NT2/D1 (cell line): ENCODE data around the gene FAXDC2.

ENCODE experiments used
- DNase-seq: peaks from one replicate; pipeline ENCODE4 v3.0.0-alpha.2; 2011; ENCODE audit warnings: low read depth, low spot score
- H3K27me3 ChIP-seq: 2 replicates; pipeline ENCODE4 v1.6.0; 2011; ENCODE audit warnings: mild to moderate bottlenecking; ENCODE audit not compliant: insufficient read length, insufficient read depth
- H3K36me3 ChIP-seq: 2 replicates; pipeline ENCODE4 v1.6.1; 2011; ENCODE audit warnings: mild to moderate bottlenecking, low read length, mixed read lengths; ENCODE audit not compliant: insufficient read depth, insufficient read length
- H3K4me1 ChIP-seq: 2 replicates; pipeline ENCODE4 v1.5.1; 2011; ENCODE audit not compliant: insufficient read depth, insufficient read length
- H3K4me3 ChIP-seq: 2 replicates; pipeline ENCODE4 v1.5.1; 2011; ENCODE audit warnings: low read depth; ENCODE audit not compliant: insufficient read length
- H3K9ac ChIP-seq: 2 replicates; pipeline ENCODE4 v1.6.0; 2011; ENCODE audit warnings: low read depth; ENCODE audit not compliant: insufficient read length
- H3K9me3 ChIP-seq: 2 replicates; pipeline ENCODE4 v1.5.1; 2011; ENCODE audit warnings: mild to moderate bottlenecking, low read length; ENCODE audit not compliant: insufficient read depth
- SUZ12 ChIP-seq: IDR thresholded peaks from 2 replicates; pipeline ENCODE4 v1.6.1; 2011; ENCODE audit not compliant: insufficient read length, insufficient read depth; ENCODE audit errors: extremely low read depth
- YY1 ChIP-seq: IDR thresholded peaks from 2 replicates; pipeline ENCODE4 v1.6.1; 2011; ENCODE audit not compliant: insufficient read length, insufficient read depth
- ZNF274 ChIP-seq: IDR thresholded peaks from 2 replicates; pipeline ENCODE4 v1.6.1; 2011; ENCODE audit warnings: mild to moderate bottlenecking, low read depth, low read length

FAXDC2 gene

GRCh38 chr5:154892369-154892771 lies 42.0 kb upstream of the FAXDC2 start:
- no peaks in the 10 kb centered on the region for H3K27me3 ChIP-seq
- H3K9ac ChIP-seq = no peak overlapping the region
- peaks cover 13% of the 10 kb centered on the region for H3K9me3 ChIP-seq
- H3K4me3 ChIP-seq = no peak overlapping the region
- H3K4me1 ChIP-seq = no peaks in the 10 kb centered on the region
- H3K36me3 ChIP-seq = peaks cover 72% of the 10 kb centered on the region
- DNase-seq = no peak
- TF ChIP-seq ZNF274 (no peak), SUZ12 (no peak), YY1 (no peak)

- no peak for DNase-seq
- Histone ChIP-seq H3K9ac (no peak overlapping the region), H3K27me3 (no peaks in the 10 kb centered on the region), H3K9me3 (peaks cover 42% of the 10 kb centered on the region), H3K4me3 (no peak overlapping the region), H3K4me1 (no peaks in the 10 kb centered on the region), H3K36me3 (peaks cover 48% of the 10 kb centered on the region)
- no peak for TF ChIP-seq ZNF274
- TF ChIP-seq SUZ12 = no peak
- TF ChIP-seq YY1 = no peak
These were observed 35.0 kb upstream of the FAXDC2 start for GRCh38 chr5:154885439-154885838.

DNA sequence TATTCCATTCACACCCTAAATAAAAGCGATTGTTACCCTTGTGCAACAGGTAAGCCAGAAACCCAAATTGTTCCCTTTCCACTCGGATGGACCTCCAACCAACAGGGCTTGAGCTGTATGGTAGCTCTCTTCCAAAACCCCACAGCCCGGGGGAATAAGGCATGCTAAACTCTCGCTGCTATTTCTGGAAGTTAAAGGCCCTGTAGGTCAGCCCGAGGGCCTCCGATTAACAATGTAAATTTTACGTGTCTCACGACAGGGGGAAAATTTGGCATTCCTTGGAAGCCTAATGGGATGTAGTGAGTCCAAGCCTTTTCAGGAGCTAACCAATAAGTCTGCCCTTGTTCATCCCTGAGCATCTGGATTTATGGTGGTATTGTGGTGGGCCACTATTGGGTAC lies 34.0 kb upstream of the FAXDC2 start:
- H3K9ac ChIP-seq = no peak overlapping the region
- H3K36me3 ChIP-seq = peaks cover 40% of the 10 kb centered on the region
- TF ChIP-seq ZNF274 (no peak), SUZ12 (no peak), YY1 (no peak)
- H3K27me3 ChIP-seq = no peaks in the 10 kb centered on the region
- no peak for DNase-seq
- no peak overlapping the region for H3K4me3 ChIP-seq
- H3K9me3 ChIP-seq = peaks cover 45% of the 10 kb centered on the region
- H3K4me1 ChIP-seq = no peaks in the 10 kb centered on the region

DNA sequence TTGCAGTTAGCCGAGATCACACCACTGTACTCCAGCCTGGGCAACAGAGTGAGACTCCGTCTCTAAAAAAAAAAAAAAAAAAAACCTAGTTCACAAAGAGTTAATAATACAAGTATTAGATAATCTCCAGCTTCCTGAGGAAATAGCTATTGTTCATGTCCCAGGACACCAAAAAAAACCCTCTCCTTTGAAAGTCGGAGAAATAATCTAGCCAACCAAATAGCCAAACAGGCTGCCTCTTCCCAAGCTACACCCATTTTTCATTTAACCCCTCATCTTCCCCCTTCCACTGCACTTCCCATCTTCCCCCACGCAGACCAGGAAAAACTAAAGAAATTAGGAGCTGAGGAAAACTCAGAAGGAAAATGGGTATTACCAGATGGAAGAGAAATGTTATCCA lies 31.6 kb upstream of the FAXDC2 start:
- Histone ChIP-seq H3K36me3 (peaks cover 21% of the 10 kb centered on the region), H3K9me3 (peaks cover 49% of the 10 kb centered on the region), H3K9ac (no peak overlapping the region), H3K4me1 (no peaks in the 10 kb centered on the region), H3K27me3 (no peaks in the 10 kb centered on the region), H3K4me3 (no peak overlapping the region)
- no peak for DNase-seq
- TF ChIP-seq YY1 (no peak), SUZ12 (no peak), ZNF274 (no peak)

- Histone ChIP-seq H3K27me3 (no peaks in the 10 kb centered on the region), H3K9me3 (peaks cover 23% of the 10 kb centered on the region; the same call in 1 of the 2 replicates), H3K4me3 (no peak overlapping the region), H3K36me3 (peaks cover 23% of the 10 kb centered on the region), H3K9ac (no peak overlapping the region), H3K4me1 (no peaks in the 10 kb centered on the region)
- DNase-seq = no peak
- TF ChIP-seq YY1 (no peak), ZNF274 (no peak), SUZ12 (no peak)
These were observed 28.4 kb upstream of the FAXDC2 start for GRCh38 chr5:154878642-154879335.

GRCh38 chr5:154873791-154874331 lies 23.5 kb upstream of the FAXDC2 start:
- Histone ChIP-seq H3K27me3 (no peaks in the 10 kb centered on the region), H3K36me3 (peaks cover 46% of the 10 kb centered on the region)
- no peak for TF ChIP-seq YY1
- no peak for TF ChIP-seq ZNF274
- TF ChIP-seq SUZ12 = no peak

DNA sequence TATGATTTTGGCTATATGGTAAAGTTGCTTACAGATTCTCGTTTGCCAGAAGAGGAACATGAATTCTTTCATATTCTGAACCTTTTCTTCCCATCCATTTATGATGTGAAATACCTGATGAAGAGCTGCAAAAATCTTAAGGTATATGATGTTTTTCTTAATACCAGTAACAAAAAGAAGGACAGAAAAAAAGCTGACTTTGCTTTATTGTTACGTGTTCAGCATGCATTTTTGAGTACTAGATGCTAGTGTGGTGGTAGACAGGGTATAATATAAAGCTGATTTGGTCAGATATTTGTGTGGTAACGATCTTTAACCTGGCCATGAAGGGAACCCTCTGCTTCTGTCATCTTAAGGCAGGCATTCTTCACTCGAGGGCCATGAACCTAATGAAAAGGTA lies 21.3 kb upstream of the FAXDC2 start:
- Histone ChIP-seq H3K4me3 (no peak overlapping the region), H3K36me3 (peaks cover 47% of the 10 kb centered on the region), H3K27me3 (no peaks in the 10 kb centered on the region), H3K9me3 (no peaks in the 10 kb centered on the region), H3K4me1 (no peaks in the 10 kb centered on the region), H3K9ac (no peak overlapping the region)
- TF ChIP-seq ZNF274 = no peak
- DNase-seq = no peak

More at GRCh38 chr5:154873791-154874331, 23.5 kb upstream of the FAXDC2 start:
- peaks cover 14% of the 10 kb centered on the region; the same call in 1 of the 2 replicates for H3K9me3 ChIP-seq
- no peak overlapping the region for H3K4me3 ChIP-seq
- no peak for DNase-seq
- no peaks in the 10 kb centered on the region for H3K4me1 ChIP-seq
- no peak overlapping the region for H3K9ac ChIP-seq
